Erythroblast (primary cell): ENCODE results near the gene BMPR2.

Experiments used
- GATA1 ChIP-seq: IDR thresholded peaks from 2 replicates; pipeline ENCODE4 v1.6.1; 2011; ENCODE audit warnings: low read depth, mild to moderate bottlenecking, control low read depth, low read length, moderate library complexity
- POLR2A ChIP-seq: IDR thresholded peaks from 2 replicates; pipeline ENCODE4 v1.6.1; 2011; ENCODE audit warnings: mild to moderate bottlenecking, low read length

GRCh38 chr2:202491514-202491913 is 115.4 kb downstream of the BMPR2 start:
- TF ChIP-seq POLR2A (no peak), GATA1 (no peak)
